ENCODE data around the gene SEMA3F.

- TF ChIP-seq CTCF (IDR thresholded peaks at IDR 0.05 in 4 of 5, conservative IDR thresholded peaks at IDR 0.05 in 1 of 5), result no peak
- no peak for TF ChIP-seq POLR2A (IDR thresholded peaks at IDR 0.05)
Observed at GRCh38 chr3:50147861-50148260, 7.3 kb upstream of the SEMA3F start.

Data from gastrocnemius medialis (tissue), 4 donors.